ENCODE measurements around the gene WDR82. TPM values are rescaled to one million over a fixed set of nuclear protein-coding genes. Genes with fewer than 3 reads are reported as not detected.
A peak's percentile ranks its signal among the peaks of the same experiment; 100 is the strongest.

The WDR82 gene
- total and polyA plus RNA-seq, 4 donors, result 77.1 to 159 (median 133) TPM

- Histone ChIP-seq H3K9me3 (ENCODE audit: control insufficient read depth, insufficient read depth, low read length) (no peaks in the 10 kb centered on the region), H3K27me3 (ENCODE audit: control insufficient read depth, insufficient read depth, low read length) (no peaks in the 10 kb centered on the region), H3K4me3 (ENCODE audit: low read depth, low read length) (no peak overlapping the region), H3K27ac (ENCODE audit: low read depth, low read length) (no peak overlapping the region), H3K36me3 (ENCODE audit: control insufficient read depth, insufficient read depth, low read length) (peaks cover 72% of the 10 kb centered on the region), H3K4me1 (ENCODE audit: control insufficient read depth, insufficient read depth, low read length) (peaks cover 48% of the 10 kb centered on the region)
- DNase-seq (ENCODE audit: low read depth in 4 of 6, low spot score in 6 of 6), result peak in 2 of 6 donors; percentile 60 to 76
- 39% methylated on average over 2 of the region's 3 CpGs for WGBS (ENCODE audit: insufficient coverage)
Observed at GRCh38 chr3:52233968-52234367, 44.5 kb downstream of the WDR82 start.

GRCh38 chr3:52233108-52233591, 45.3 kb downstream of the WDR82 start:
- Histone ChIP-seq H3K27ac (ENCODE audit: low read depth, low read length) (no peak overlapping the region), H3K4me3 (ENCODE audit: low read depth, low read length) (no peak overlapping the region), H3K4me1 (ENCODE audit: control insufficient read depth, insufficient read depth, low read length) (peaks cover 46% of the 10 kb centered on the region), H3K36me3 (ENCODE audit: control insufficient read depth, insufficient read depth, low read length) (peaks cover 80% of the 10 kb centered on the region), H3K27me3 (ENCODE audit: control insufficient read depth, insufficient read depth, low read length) (no peaks in the 10 kb centered on the region), H3K9me3 (ENCODE audit: control insufficient read depth, insufficient read depth, low read length) (no peaks in the 10 kb centered on the region)
- DNase-seq (ENCODE audit: low read depth in 4 of 6, low spot score in 6 of 6), result no peak
- 91% methylated on average over 3 of the region's 5 CpGs for WGBS (ENCODE audit: insufficient coverage)

- 77% methylated on average over 24 of the region's 28 CpGs for WGBS (ENCODE audit: insufficient coverage)
- H3K27ac ChIP-seq (ENCODE audit: low read depth, low read length), result no peak overlapping the region
- H3K9me3 ChIP-seq (ENCODE audit: control insufficient read depth, insufficient read depth, low read length), result no peaks in the 10 kb centered on the region
- peaks cover 40% of the 10 kb centered on the region for H3K4me1 ChIP-seq (ENCODE audit: control insufficient read depth, insufficient read depth, low read length)
- H3K4me3 ChIP-seq (ENCODE audit: low read depth, low read length), result no peak overlapping the region
- H3K27me3 ChIP-seq (ENCODE audit: control insufficient read depth, insufficient read depth, low read length), result no peaks in the 10 kb centered on the region
- DNase-seq (ENCODE audit: low read depth in 4 of 6, low spot score in 6 of 6), result peak in 1 of 6 donors; percentile 19
- peaks cover 82% of the 10 kb centered on the region for H3K36me3 ChIP-seq (ENCODE audit: control insufficient read depth, insufficient read depth, low read length)
Observed at GRCh38 chr3:52232279-52233107, 46.0 kb downstream of the WDR82 start.

GRCh38 chr3:52231502-52232278, 46.8 kb downstream of the WDR82 start:
- Histone ChIP-seq H3K27me3 (ENCODE audit: control insufficient read depth, insufficient read depth, low read length) (no peaks in the 10 kb centered on the region), H3K4me1 (ENCODE audit: control insufficient read depth, insufficient read depth, low read length) (peaks cover 34% of the 10 kb centered on the region), H3K36me3 (ENCODE audit: control insufficient read depth, insufficient read depth, low read length) (peaks cover 85% of the 10 kb centered on the region), H3K9me3 (ENCODE audit: control insufficient read depth, insufficient read depth, low read length) (no peaks in the 10 kb centered on the region), H3K27ac (ENCODE audit: low read depth, low read length) (no peak overlapping the region), H3K4me3 (ENCODE audit: low read depth, low read length) (no peak overlapping the region)
- WGBS (ENCODE audit: insufficient coverage), result 77% methylated on average over 32 of the region's 34 CpGs
- DNase-seq (ENCODE audit: low read depth in 4 of 6, low spot score in 6 of 6), result peak in 1 of 6 donors; percentile 32

- Histone ChIP-seq H3K4me3 (ENCODE audit: low read depth, low read length) (no peak overlapping the region), H3K9me3 (ENCODE audit: control insufficient read depth, insufficient read depth, low read length) (no peaks in the 10 kb centered on the region), H3K27ac (ENCODE audit: low read depth, low read length) (no peak overlapping the region), H3K4me1 (ENCODE audit: control insufficient read depth, insufficient read depth, low read length) (peaks cover 28% of the 10 kb centered on the region), H3K36me3 (ENCODE audit: control insufficient read depth, insufficient read depth, low read length) (peaks cover 90% of the 10 kb centered on the region), H3K27me3 (ENCODE audit: control insufficient read depth, insufficient read depth, low read length) (no peaks in the 10 kb centered on the region)
- 93% methylated on average over 16 of the region's 16 CpGs for WGBS (ENCODE audit: insufficient coverage)
- no peak for DNase-seq (ENCODE audit: low read depth in 4 of 6, low spot score in 6 of 6)
Observed at GRCh38 chr3:52230889-52231499, 47.5 kb downstream of the WDR82 start.

GRCh38 chr3:52230461-52230860, 48.0 kb downstream of the WDR82 start:
- peaks cover 24% of the 10 kb centered on the region for H3K4me1 ChIP-seq (ENCODE audit: control insufficient read depth, insufficient read depth, low read length)
- no peak overlapping the region for H3K4me3 ChIP-seq (ENCODE audit: low read depth, low read length)
- no peaks in the 10 kb centered on the region for H3K9me3 ChIP-seq (ENCODE audit: control insufficient read depth, insufficient read depth, low read length)
- H3K27ac ChIP-seq (ENCODE audit: low read depth, low read length), result no peak overlapping the region
- no peak for DNase-seq (ENCODE audit: low read depth in 4 of 6, low spot score in 6 of 6)
- H3K36me3 ChIP-seq (ENCODE audit: control insufficient read depth, insufficient read depth, low read length), result peaks cover 88% of the 10 kb centered on the region
- WGBS (ENCODE audit: insufficient coverage), result 90% methylated on average over 6 of the region's 6 CpGs
- no peaks in the 10 kb centered on the region for H3K27me3 ChIP-seq (ENCODE audit: control insufficient read depth, insufficient read depth, low read length)

GRCh38 chr3:52229656-52230055, 48.8 kb downstream of the WDR82 start:
- no peak overlapping the region for H3K27ac ChIP-seq (ENCODE audit: low read depth, low read length)
- no peak for DNase-seq (ENCODE audit: low read depth in 4 of 6, low spot score in 6 of 6)
- H3K9me3 ChIP-seq (ENCODE audit: control insufficient read depth, insufficient read depth, low read length), result no peaks in the 10 kb centered on the region
- H3K4me3 ChIP-seq (ENCODE audit: low read depth, low read length), result no peak overlapping the region
- H3K36me3 ChIP-seq (ENCODE audit: control insufficient read depth, insufficient read depth, low read length), result peaks cover 80% of the 10 kb centered on the region
- WGBS (ENCODE audit: insufficient coverage), result 96% methylated on average over 11 of the region's 13 CpGs
- no peaks in the 10 kb centered on the region for H3K27me3 ChIP-seq (ENCODE audit: control insufficient read depth, insufficient read depth, low read length)
- H3K4me1 ChIP-seq (ENCODE audit: control insufficient read depth, insufficient read depth, low read length), result peaks cover 21% of the 10 kb centered on the region

- H3K9me3 ChIP-seq (ENCODE audit: control insufficient read depth, insufficient read depth, low read length), result no peaks in the 10 kb centered on the region
- WGBS (ENCODE audit: insufficient coverage), result 97% methylated on average over 16 of the region's 21 CpGs
- H3K4me3 ChIP-seq (ENCODE audit: low read depth, low read length), result no peak overlapping the region
- H3K4me1 ChIP-seq (ENCODE audit: control insufficient read depth, insufficient read depth, low read length), result peaks cover 13% of the 10 kb centered on the region
- H3K27me3 ChIP-seq (ENCODE audit: control insufficient read depth, insufficient read depth, low read length), result no peaks in the 10 kb centered on the region
- DNase-seq (ENCODE audit: low read depth in 4 of 6, low spot score in 6 of 6), result no peak
- H3K36me3 ChIP-seq (ENCODE audit: control insufficient read depth, insufficient read depth, low read length), result peaks cover 72% of the 10 kb centered on the region
- H3K27ac ChIP-seq (ENCODE audit: low read depth, low read length), result no peak overlapping the region
Observed at GRCh38 chr3:52228751-52229291, 49.6 kb downstream of the WDR82 start.

GRCh38 chr3:52228266-52228665, 50.2 kb downstream of the WDR82 start:
- DNase-seq (ENCODE audit: low read depth in 4 of 6, low spot score in 6 of 6), result no peak
- Histone ChIP-seq H3K36me3 (ENCODE audit: control insufficient read depth, insufficient read depth, low read length) (peaks cover 74% of the 10 kb centered on the region), H3K4me3 (ENCODE audit: low read depth, low read length) (no peak overlapping the region), H3K9me3 (ENCODE audit: control insufficient read depth, insufficient read depth, low read length) (no peaks in the 10 kb centered on the region), H3K4me1 (ENCODE audit: control insufficient read depth, insufficient read depth, low read length) (peaks cover 10% of the 10 kb centered on the region), H3K27me3 (ENCODE audit: control insufficient read depth, insufficient read depth, low read length) (no peaks in the 10 kb centered on the region), H3K27ac (ENCODE audit: low read depth, low read length) (no peak overlapping the region)
- 87% methylated on average over 9 of the region's 10 CpGs for WGBS (ENCODE audit: insufficient coverage)

All from spinal cord (tissue), 10 donors.